GM21528 (cell line): ENCODE results near the gene ERBB3.
A peak's percentile ranks its signal among the peaks of the same experiment; 100 is the strongest.
"Not testable (repeated sequence)": the region's sequence is repeated elsewhere in the genome, so short reads cannot be mapped to it uniquely, and the experiment has no call there.

Experiments used
- ATAC-seq: cut with Tn5 transposase; IDR thresholded peaks from one replicate; pipeline ENCODE4 v1.9.1; 2021; ENCODE audit warnings: mild to moderate bottlenecking, moderate library complexity; ENCODE audit not compliant: unreplicated experiment, low FRiP score

The ERBB3 gene

DNA sequence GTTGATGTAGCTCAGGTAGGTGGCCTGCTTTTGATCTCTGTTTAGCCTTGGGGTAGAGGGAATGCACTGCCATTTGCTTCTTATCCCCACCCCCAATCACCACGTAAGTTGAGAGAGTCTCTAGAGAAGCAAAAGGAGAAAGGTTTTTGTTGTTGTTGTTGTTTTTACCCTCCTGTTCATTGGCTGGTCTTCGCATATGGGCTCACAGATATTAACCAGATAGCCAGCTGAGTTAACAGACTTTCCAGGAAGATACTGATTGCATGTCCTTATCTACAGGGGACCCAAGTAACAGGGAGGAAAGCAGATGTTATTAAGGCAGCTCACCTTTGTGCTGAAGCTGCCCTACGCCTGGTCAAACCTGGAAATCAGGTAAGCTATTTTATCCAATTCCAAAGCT lies 27.3 kb downstream of the ERBB3 start:
- ATAC-seq, result no peak

GRCh38 chr12:56110571-56110970 lies 30.6 kb downstream of the ERBB3 start:
- ATAC-seq, result no peak

DNA sequence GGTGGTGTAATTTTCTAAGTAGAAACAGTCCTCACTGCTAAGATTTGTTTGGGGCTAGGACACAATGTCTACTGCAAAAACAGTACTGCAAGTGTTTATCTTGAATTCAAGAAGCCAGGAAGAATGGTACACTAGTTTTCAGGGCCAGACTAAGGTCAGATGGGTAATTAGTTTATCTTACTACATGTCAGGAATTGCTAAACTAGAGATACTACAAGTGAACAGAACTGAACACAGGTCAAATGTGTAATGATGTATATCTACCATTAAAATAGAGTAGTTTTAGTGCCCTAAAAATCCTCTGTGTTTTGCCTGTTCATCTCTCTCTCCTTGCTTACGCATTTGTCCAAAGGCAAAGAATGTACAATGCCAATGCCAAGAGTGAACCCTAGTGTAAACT lies 34.1 kb downstream of the ERBB3 start:
- ATAC-seq, result no peak

- no peak for ATAC-seq
Observed at GRCh38 chr12:56115329-56115728, 35.4 kb downstream of the ERBB3 start.

- peak; percentile 53 for ATAC-seq
Observed at GRCh38 chr12:56116267-56117081, 36.5 kb downstream of the ERBB3 start, which contains the start of gene RPL41. Gene RPL41 (plus strand): TSS chr12:56116633.

GRCh38 chr12:56117082-56117706 lies 37.2 kb downstream of the ERBB3 start:
- not testable (repeated sequence) for ATAC-seq

- peak; percentile 76 for ATAC-seq
Observed at GRCh38 chr12:56117778-56118687, 38.1 kb downstream of the ERBB3 start, which contains the start of gene ZC3H10. Gene ZC3H10 (plus strand): TSS chr12:56118266. CDS start chr12:56120563, 2,297 bp downstream.

GRCh38 chr12:56118688-56119357 lies 38.9 kb downstream of the ERBB3 start:
- peak; percentile 5 for ATAC-seq

DNA sequence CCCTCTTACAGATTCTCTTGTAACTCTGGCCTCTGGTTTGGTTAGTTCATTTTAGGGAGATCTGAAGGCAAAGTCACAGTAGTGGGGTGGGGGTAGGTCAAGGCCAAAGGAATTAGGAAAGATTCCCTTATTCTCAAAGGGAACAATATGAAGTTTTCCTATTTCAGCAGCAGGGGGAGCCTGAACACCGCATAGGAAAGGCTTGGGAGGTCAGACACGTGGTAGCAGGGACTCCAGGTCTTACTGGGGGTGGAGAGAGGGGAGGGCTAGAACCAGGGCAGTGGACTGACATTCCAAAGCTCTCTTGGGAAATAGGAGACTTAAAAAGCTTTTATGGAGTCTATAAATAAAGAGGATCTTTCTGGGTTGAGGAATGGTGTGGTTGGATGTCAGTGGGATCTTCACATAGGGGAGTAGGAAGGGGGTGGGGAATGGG lies 39.4 kb downstream of the ERBB3 start:
- ATAC-seq, result no peak

DNA sequence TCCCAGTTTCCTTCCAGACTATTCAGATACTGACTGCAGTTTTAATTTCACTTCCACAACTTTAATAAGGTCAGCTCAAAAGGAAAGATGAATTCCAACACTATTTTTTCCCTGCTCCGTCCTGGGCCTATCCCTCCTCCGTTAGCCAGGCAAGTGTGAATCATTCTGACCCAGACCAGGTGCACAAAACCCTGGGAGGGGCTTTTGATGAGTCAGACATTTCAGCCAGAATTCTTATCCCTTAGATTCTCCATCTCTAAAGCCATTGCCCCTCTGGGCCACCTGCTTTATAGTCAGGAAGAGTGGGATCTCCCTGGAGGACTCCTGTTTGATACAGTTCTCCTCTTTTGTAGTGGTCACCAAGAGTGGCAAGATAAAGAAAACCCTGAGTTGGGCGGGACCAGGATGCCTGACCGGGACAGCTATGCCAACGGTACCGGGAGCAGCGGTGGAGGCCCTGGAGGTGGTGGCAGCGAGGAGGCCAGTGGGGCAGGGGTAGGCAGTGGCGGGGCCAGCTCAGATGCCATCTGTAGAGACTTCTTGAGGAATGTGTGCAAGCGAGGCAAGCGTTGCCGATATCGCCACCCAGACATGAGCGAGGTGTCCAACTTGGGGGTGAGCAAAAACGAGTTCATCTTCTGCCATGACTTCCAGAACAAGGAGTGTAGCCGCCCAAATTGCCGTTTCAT lies 40.3 kb downstream of the ERBB3 start:
- no peak for ATAC-seq

- no peak for ATAC-seq
Observed at GRCh38 chr12:56121204-56121870, 41.4 kb downstream of the ERBB3 start.

GRCh38 chr12:56122637-56123036 lies 42.7 kb downstream of the ERBB3 start:
- ATAC-seq, result no peak

DNA sequence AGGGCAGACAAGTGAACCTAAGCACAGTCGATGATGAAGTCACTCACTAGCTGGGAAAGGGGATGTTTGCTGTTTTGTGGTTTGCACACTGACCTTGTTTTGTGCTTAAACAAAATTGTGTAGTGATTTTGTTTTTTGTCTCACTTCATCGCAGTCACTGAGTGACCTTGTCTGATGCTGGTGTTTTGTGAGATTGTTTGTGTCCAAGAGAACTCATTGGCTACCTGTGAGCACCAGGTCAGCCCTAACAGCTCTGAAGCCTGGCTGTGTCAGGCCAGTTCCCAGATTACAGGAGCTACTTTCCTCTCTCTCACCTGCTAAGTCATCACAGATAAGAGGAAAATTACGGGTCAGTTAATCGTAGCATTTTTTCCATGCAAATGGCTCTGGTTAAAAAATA lies 44.2 kb downstream of the ERBB3 start:
- no peak for ATAC-seq

DNA sequence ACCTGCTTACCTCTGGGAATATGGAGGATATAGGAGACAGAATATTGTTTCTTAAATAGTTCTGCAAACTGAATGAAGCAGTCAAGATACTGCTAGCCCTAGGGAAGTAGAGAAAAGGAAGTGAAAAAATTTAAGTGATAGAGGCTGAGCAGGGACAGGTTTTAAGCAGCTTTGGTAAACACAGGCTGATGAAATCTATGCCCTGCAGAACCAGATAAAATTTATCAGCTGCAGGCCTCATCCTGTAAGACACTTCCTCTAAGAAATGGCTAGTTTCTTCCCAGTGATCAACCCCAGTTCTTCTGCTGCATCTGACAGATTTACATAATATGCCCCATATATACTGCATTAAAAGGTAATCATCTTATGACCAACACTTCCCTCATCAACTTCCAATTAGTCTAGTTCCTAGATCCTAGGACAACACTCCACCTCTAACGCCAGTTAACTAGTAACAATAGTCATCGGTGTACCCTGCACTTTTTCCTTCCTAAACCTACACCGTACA lies 46.8 kb downstream of the ERBB3 start:
- ATAC-seq, result no peak

- no peak for ATAC-seq
Observed at GRCh38 chr12:56127485-56127887, 47.5 kb downstream of the ERBB3 start.

DNA sequence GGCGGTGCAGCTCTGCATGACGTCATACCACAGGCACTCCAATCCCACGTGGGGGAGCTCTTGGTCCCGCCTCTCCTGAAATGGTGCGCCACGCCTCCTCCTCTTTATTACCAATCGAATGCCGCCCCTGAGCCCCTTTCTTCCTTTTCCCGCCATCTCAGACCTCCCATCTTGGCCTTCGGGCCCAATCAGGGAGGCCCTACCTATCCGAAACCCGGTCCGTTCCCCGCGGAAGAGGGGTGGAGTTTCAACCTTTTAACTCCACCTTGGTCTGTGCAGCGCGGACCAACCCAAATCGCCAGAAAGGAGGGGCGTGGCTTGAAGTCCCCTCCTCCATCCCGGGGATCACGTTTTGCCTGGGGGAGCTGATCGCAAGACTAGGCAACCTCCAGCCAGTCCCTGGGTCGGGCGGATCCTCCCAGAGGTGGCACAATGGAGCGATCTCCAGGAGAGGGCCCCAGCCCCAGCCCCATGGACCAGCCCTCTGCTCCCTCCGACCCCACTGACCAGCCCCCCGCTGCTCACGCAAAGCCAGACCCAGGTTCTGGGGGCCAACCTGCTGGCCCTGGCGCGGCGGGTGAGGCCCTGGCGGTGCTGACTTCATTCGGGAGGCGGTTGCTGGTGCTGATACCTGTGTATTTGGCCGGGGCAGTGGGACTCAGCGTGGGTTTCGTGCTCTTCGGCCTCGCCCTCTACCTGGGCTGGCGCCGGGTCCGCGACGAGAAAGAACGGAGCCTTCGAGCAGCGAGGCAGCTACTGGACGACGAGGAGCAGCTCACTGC lies 48.1 kb downstream of the ERBB3 start, which contains the start of gene ESYT1:
ESYT1 (plus strand) TSS at position 380 of the 782 bp plus-strand sequence; CDS start at position 433, 53 bp downstream.
- peak; percentile 88 for ATAC-seq

DNA sequence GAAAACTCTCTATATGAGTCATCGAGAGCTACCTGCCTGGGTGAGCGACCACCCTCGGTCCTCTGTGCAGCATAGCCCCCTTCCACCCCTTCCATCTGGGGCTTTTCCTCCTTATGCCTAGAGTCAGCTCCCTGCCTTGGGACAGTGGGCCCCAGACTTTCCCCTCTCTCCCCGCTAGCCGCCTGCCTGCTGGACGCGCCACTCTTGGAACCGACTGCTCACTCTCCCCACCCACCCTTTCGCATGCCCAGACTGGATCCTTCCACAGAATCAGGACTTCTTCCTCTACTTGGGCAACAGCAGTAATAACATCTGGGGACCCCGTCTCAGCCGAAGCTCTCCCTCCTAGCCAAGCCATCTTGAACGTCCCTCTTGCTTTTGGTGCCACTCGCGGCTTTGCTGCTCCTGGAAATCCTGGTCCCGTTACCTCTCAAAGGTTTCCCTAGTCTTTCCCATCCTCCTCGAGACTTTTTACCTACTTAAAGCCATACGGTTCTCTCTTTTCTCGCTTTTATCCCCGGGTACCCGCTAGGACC lies 48.8 kb downstream of the ERBB3 start:
- ATAC-seq, result peak; percentile 3
